Measurements from ENCODE around the gene CAV1.

DNA sequence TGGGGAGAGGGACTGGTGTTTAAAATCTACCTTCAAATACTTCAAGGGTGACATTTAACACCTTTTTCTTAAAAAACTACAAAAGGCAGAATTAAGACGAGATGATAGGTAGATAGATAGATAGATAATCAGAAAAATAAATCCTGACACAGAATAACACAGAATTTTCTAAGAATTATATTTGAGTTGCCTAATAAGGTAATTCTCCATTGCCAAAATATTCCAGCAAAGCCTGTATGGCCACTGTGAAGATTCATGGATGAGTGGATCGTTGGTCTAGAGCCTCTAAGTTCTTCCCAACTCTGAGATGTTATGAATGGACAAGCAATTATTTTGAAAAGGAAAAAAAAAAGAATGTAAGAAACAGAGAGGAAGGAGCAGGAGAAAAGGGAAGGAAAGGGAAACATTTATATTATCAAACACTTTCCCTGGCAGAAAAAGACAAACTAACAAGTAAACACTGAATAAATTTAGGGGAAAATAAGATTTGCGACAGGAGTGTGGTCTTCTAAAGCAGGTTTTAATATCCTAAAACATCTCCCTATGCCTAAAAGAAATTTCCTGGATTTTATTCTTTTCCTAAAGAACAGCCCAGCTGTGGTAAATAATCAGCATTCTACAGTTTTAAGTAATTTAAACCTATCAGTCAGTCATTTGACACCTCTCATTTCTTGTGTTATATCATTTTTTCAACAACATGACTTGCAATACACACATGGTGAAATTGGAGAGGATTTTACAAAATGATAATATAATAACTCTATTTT, 32.8 kb upstream of the CAV1 start:
- no peak for TF ChIP-seq POLR2AphosphoS5 (IDR thresholded peaks at IDR 0.05; ENCODE audit: borderline replicate concordance, low read depth, low read length)
- no peak for TF ChIP-seq EZH2 (IDR thresholded peaks at IDR 0.05)
- TF ChIP-seq FOXP2 (optimal IDR thresholded peaks at IDR 0.05; ENCODE audit: control extremely low read depth, extremely low read length, insufficient read depth): no peak
